HepG2 (cell line): Measurements from ENCODE around the gene CACNA1C. TPM values are rescaled to one million over a fixed set of nuclear protein-coding genes. Genes with fewer than 3 reads are reported as not detected.

Source experiments
- ATAD3A ChIP-seq: sonication (generic); formaldehyde crosslinking; IDR thresholded peaks from 2 replicates; pipeline ENCODE4 v1.4.0; 2020; ENCODE audit warnings: missing genetic modification reagents
- CBFB ChIP-seq: sonication (generic); formaldehyde crosslinking; IDR thresholded peaks from 2 replicates; pipeline ENCODE4 v1.4.0; 2020; ENCODE audit warnings: missing genetic modification reagents
- EED ChIP-seq: sonication (generic); formaldehyde crosslinking; IDR thresholded peaks from 2 replicates; pipeline ENCODE4 v1.5.0; 2020; ENCODE audit warnings: mild to moderate bottlenecking, missing genetic modification reagents
- FOXM1 ChIP-seq: sonication (generic); formaldehyde crosslinking; IDR thresholded peaks from 2 replicates; pipeline ENCODE4 v1.5.0; 2020; ENCODE audit warnings: missing genetic modification reagents
- GPN1 ChIP-seq: sonication (generic); formaldehyde crosslinking; IDR thresholded peaks from 2 replicates; pipeline ENCODE4 v1.5.1; 2020; ENCODE audit warnings: missing genetic modification reagents, borderline replicate concordance
- KAT7 ChIP-seq: IDR thresholded peaks from 2 replicates; pipeline ENCODE4 v1.6.1; 2018; ENCODE audit warnings: borderline replicate concordance, missing compliant biosample characterization
- MTF2 ChIP-seq: sonication (generic); formaldehyde crosslinking; IDR thresholded peaks from 2 replicates; pipeline ENCODE4 v1.5.0; 2020; ENCODE audit warnings: missing genetic modification reagents, borderline replicate concordance
- PCBP1 ChIP-seq: fragments of 200-400 bp; formaldehyde crosslinking; IDR thresholded peaks from 2 replicates; pipeline ENCODE4 v1.6.1; 2017; ENCODE audit warnings: mild to moderate bottlenecking, low read depth, low read length, borderline replicate concordance
- ZNF383 ChIP-seq: sonication (generic); formaldehyde crosslinking; IDR thresholded peaks from 2 replicates; pipeline ENCODE4 v1.4.0; 2020; ENCODE audit warnings: missing genetic modification reagents, mild to moderate bottlenecking, borderline replicate concordance
- ZNF441 ChIP-seq: sonication (generic); formaldehyde crosslinking; IDR thresholded peaks from 2 replicates; pipeline ENCODE4 v1.7.0; 2021; ENCODE audit warnings: missing genetic modification reagents, borderline replicate concordance
- ZNF557 ChIP-seq: sonication (generic); formaldehyde crosslinking; IDR thresholded peaks from 2 replicates; pipeline ENCODE4 v1.4.0; 2020; ENCODE audit warnings: missing genetic modification reagents
- ZNF563 ChIP-seq: sonication (generic); formaldehyde crosslinking; IDR thresholded peaks from 2 replicates; pipeline ENCODE4 v1.8.0; 2022; ENCODE audit warnings: mild to moderate bottlenecking, moderate library complexity, missing genetic modification reagents
- ZNF572 ChIP-seq: sonication (generic); formaldehyde crosslinking; IDR thresholded peaks from 2 replicates; pipeline ENCODE4 v1.5.1; 2020; ENCODE audit warnings: mild to moderate bottlenecking, missing genetic modification reagents
- ZNF790 ChIP-seq: sonication (generic); formaldehyde crosslinking; IDR thresholded peaks from 2 replicates; pipeline ENCODE4 v1.8.0; 2022; ENCODE audit warnings: missing genetic modification reagents, mild to moderate bottlenecking, borderline replicate concordance
- ZSCAN22 ChIP-seq: sonication (generic); formaldehyde crosslinking; IDR thresholded peaks from 2 replicates; pipeline ENCODE4 v1.4.0; 2020; ENCODE audit warnings: mild to moderate bottlenecking, missing genetic modification reagents
- polyA plus RNA-seq, 8 experiments: library from polyadenylated mRNA; depleted of rRNA in 3 of 8; stranded (reverse) in 7 of 8; unstranded in 1 of 8; fragments of >200 nt; fragmentation: Illumina TruSeq in 4 of 8; extraction: Trizol in 4 of 8; gene quantifications; 2 replicates each; pipeline versions ENCODE4 v1.2.1 to v1.2.3, GENCODE V29; 2011 to 2016; ENCODE audit warnings: low read depth in 4 of 8, missing spikeins in 1 of 8, mixed read lengths in 1 of 8; ENCODE audit not compliant: insufficient read depth in 1 of 8
- total RNA-seq, 5 experiments: library from RNA; depleted of rRNA; stranded (reverse); fragments of >200 nt; fragmentation: Illumina TruSeq; extraction: Trizol; gene quantifications; 2 replicates each; pipeline ENCODE4 v1.2.3, GENCODE V29; 2016; ENCODE audit warnings: low read depth in 1 of 5
- TF ChIP-seq, protein P1 (sequence below): IDR thresholded peaks from 2 replicates; pipeline ENCODE4 v1.6.1; 2016; ENCODE audit warnings: missing compliant biosample characterization, missing genetic modification reagents, borderline replicate concordance
- TF ChIP-seq, protein P2 (sequence below): sonication (generic); formaldehyde crosslinking; IDR thresholded peaks from 2 replicates; pipeline ENCODE4 v1.4.0; 2020; ENCODE audit warnings: missing genetic modification reagents
- TF ChIP-seq, protein P3 (sequence below): sonication (generic); formaldehyde crosslinking; IDR thresholded peaks from 2 replicates; pipeline ENCODE4 v1.9.0; 2022; ENCODE audit warnings: low read depth, missing genetic modification reagents
- TF ChIP-seq, protein P4 (sequence below): sonication (generic); formaldehyde crosslinking; IDR thresholded peaks from 2 replicates; pipeline ENCODE4 v1.5.0; 2020; ENCODE audit warnings: mild to moderate bottlenecking, missing genetic modification reagents
- TF ChIP-seq, protein P5 (sequence below): fragments of 450-650 bp; IDR thresholded peaks from 2 replicates; pipeline ENCODE4 v1.6.1; 2017; ENCODE audit warnings: mild to moderate bottlenecking
- TF ChIP-seq, protein P6 (sequence below): sonication (generic); formaldehyde crosslinking; IDR thresholded peaks from 2 replicates; pipeline ENCODE4 v1.4.0; 2020; ENCODE audit warnings: low read depth, mild to moderate bottlenecking, missing genetic modification reagents

CACNA1C gene
- total and polyA plus RNA-seq, 2 of the 13 experiments (the other 11 are each of a cell fraction or from before 2014, with no cell fraction given), result not detected

DNA sequence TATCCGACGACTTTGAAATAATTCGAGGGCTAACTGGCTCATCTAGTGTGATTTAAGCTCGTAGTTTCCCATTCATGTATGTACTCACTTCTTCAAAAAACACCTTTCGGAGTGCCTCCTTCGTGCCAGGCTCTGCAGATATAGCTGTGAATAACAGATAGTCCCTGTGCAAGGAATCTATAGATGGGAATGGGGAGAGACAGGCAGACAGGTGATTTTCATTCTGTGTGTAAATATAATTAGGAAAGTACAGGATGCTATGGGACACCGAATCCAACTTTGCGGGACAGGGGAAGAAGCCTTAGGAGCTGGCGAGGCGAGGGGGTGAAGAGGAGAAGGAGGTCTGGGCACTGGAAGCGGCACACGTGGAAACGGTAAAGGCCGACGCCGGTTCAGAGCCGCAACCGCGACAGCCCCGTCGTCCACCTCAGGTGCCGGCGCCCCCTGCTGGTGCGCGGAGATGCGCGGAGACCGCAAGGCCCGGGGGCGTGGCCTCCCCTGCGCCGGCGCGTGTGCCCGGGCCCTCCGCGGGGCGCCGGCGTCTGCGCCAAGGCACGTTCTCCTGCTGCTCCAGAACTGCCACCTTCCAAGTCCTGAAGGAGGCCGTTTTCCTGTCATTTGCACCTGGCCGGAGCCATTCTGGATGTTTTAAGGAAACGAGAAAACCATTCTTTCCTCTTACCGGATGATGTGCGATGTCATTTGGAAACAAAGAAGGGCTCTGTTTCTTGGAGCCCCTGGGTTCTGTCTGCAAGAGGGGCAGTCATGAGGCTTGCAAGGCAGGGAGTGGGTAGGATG is 18.0 kb upstream of the CACNA1C start (continued):
- TF ChIP-seq, protein P1, sequence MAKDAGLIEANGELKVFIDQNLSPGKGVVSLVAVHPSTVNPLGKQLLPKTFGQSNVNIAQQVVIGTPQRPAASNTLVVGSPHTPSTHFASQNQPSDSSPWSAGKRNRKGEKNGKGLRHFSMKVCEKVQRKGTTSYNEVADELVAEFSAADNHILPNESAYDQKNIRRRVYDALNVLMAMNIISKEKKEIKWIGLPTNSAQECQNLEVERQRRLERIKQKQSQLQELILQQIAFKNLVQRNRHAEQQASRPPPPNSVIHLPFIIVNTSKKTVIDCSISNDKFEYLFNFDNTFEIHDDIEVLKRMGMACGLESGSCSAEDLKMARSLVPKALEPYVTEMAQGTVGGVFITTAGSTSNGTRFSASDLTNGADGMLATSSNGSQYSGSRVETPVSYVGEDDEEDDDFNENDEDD (CRISPR knock-in tag), result peak; percentile 78; the same call in 1 of the 2 replicates
- TF ChIP-seq ZNF557 (CRISPR knock-in tag), result no peak
- no peak for TF ChIP-seq ZNF383 (CRISPR knock-in tag)
- TF ChIP-seq ZNF441 (CRISPR knock-in tag), result 0 out of 2 replicates have a peak, but pooled peaks have one; percentile 27
- TF ChIP-seq GPN1 (CRISPR knock-in tag), result no peak
- TF ChIP-seq, protein P2, sequence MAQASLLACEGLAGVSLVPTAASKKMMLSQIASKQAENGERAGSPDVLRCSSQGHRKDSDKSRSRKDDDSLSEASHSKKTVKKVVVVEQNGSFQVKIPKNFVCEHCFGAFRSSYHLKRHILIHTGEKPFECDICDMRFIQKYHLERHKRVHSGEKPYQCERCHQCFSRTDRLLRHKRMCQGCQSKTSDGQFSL (CRISPR knock-in tag), result no peak
- no peak; the same call in 1 of the 2 replicates for TF ChIP-seq FOXM1 (CRISPR knock-in tag)
- peak; percentile 78; the same call in 1 of the 2 replicates for TF ChIP-seq MTF2 (CRISPR knock-in tag)
- no peak for TF ChIP-seq ATAD3A (CRISPR knock-in tag)
- TF ChIP-seq PCBP1, result no peak
- TF ChIP-seq, protein P3, sequence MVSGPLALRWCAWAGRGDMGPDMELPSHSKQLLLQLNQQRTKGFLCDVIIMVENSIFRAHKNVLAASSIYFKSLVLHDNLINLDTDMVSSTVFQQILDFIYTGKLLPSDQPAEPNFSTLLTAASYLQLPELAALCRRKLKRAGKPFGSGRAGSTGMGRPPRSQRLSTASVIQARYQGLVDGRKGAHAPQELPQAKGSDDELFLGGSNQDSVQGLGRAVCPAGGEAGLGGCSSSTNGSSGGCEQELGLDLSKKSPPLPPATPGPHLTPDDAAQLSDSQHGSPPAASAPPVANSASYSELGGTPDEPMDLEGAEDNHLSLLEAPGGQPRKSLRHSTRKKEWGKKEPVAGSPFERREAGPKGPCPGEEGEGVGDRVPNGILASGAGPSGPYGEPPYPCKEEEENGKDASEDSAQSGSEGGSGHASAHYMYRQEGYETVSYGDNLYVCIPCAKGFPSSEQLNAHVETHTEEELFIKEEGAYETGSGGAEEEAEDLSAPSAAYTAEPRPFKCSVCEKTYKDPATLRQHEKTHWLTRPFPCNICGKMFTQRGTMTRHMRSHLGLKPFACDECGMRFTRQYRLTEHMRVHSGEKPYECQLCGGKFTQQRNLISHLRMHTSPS, result no peak
- TF ChIP-seq, protein P4, sequence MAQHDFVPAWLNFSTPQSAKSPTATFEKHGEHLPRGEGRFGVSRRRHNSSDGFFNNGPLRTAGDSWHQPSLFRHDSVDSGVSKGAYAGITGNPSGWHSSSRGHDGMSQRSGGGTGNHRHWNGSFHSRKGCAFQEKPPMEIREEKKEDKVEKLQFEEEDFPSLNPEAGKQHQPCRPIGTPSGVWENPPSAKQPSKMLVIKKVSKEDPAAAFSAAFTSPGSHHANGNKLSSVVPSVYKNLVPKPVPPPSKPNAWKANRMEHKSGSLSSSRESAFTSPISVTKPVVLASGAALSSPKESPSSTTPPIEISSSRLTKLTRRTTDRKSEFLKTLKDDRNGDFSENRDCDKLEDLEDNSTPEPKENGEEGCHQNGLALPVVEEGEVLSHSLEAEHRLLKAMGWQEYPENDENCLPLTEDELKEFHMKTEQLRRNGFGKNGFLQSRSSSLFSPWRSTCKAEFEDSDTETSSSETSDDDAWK (CRISPR knock-in tag), result no peak
- TF ChIP-seq ZNF563 (CRISPR knock-in tag), result 0 out of 2 replicates have a peak, but pooled peaks have one; percentile 78
- no peak for TF ChIP-seq ZSCAN22
- TF ChIP-seq CBFB, result peak; percentile 83
- TF ChIP-seq ZNF572, result 0 out of 2 replicates have a peak, but pooled peaks have one; percentile 22
- TF ChIP-seq, protein P5, sequence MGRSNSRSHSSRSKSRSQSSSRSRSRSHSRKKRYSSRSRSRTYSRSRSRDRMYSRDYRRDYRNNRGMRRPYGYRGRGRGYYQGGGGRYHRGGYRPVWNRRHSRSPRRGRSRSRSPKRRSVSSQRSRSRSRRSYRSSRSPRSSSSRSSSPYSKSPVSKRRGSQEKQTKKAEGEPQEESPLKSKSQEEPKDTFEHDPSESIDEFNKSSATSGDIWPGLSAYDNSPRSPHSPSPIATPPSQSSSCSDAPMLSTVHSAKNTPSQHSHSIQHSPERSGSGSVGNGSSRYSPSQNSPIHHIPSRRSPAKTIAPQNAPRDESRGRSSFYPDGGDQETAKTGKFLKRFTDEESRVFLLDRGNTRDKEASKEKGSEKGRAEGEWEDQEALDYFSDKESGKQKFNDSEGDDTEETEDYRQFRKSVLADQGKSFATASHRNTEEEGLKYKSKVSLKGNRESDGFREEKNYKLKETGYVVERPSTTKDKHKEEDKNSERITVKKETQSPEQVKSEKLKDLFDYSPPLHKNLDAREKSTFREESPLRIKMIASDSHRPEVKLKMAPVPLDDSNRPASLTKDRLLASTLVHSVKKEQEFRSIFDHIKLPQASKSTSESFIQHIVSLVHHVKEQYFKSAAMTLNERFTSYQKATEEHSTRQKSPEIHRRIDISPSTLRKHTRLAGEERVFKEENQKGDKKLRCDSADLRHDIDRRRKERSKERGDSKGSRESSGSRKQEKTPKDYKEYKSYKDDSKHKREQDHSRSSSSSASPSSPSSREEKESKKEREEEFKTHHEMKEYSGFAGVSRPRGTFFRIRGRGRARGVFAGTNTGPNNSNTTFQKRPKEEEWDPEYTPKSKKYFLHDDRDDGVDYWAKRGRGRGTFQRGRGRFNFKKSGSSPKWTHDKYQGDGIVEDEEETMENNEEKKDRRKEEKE, result no peak
- TF ChIP-seq KAT7 (CRISPR knock-in tag), result no peak
- no peak for TF ChIP-seq EED
- TF ChIP-seq ZNF790, result no peak
- TF ChIP-seq, protein P6, sequence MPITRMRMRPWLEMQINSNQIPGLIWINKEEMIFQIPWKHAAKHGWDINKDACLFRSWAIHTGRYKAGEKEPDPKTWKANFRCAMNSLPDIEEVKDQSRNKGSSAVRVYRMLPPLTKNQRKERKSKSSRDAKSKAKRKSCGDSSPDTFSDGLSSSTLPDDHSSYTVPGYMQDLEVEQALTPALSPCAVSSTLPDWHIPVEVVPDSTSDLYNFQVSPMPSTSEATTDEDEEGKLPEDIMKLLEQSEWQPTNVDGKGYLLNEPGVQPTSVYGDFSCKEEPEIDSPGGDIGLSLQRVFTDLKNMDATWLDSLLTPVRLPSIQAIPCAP (CRISPR knock-in tag), result no peak
